MG63 (cell line): ENCODE measurements around the gene KCNN4. TPM values are rescaled to one million over a fixed set of nuclear protein-coding genes. Genes with fewer than 3 reads are reported as not detected.
A peak's percentile ranks its signal among the peaks of the same experiment; 100 is the strongest.
"Not testable (repeated sequence)": the region's sequence is repeated elsewhere in the genome, so short reads cannot be mapped to it uniquely, and the experiment has no call there.

Experiments used
- DNase-seq: peaks from one replicate; pipeline ENCODE4 v3.0.0-alpha.2; 2020
- H3K27me3 ChIP-seq: fragments of 250-450 bp; sonication (Bioruptor Pico); 2 replicates; pipeline ENCODE4 v1.5.1; 2020; ENCODE audit warnings: mild to moderate bottlenecking, moderate library complexity
- H3K36me3 ChIP-seq: fragments of 250-450 bp; sonication (Bioruptor Pico); 2 replicates; pipeline ENCODE4 v1.5.1; 2020; ENCODE audit warnings: mild to moderate bottlenecking, moderate library complexity
- H3K4me3 ChIP-seq: fragments of 250-450 bp; sonication (Bioruptor Pico); 2 replicates; pipeline ENCODE4 v1.5.1; 2020; ENCODE audit warnings: mild to moderate bottlenecking, moderate library complexity
- H3K9me3 ChIP-seq: fragments of 250-450 bp; sonication (Bioruptor Pico); 2 replicates; pipeline ENCODE4 v1.5.1; 2020; ENCODE audit warnings: mild to moderate bottlenecking, moderate library complexity
- total RNA-seq: library from RNA; depleted of rRNA; stranded (reverse); fragments of >200 nt; shearing (Covaris generic); gene quantifications from 2 replicates; pipeline ENCODE4 v1.2.3, GENCODE V29; 2014; ENCODE audit warnings: low replicate concordance

The KCNN4 gene
- total RNA-seq, 1 experiment from 2014 or later: 6.1 TPM

DNA sequence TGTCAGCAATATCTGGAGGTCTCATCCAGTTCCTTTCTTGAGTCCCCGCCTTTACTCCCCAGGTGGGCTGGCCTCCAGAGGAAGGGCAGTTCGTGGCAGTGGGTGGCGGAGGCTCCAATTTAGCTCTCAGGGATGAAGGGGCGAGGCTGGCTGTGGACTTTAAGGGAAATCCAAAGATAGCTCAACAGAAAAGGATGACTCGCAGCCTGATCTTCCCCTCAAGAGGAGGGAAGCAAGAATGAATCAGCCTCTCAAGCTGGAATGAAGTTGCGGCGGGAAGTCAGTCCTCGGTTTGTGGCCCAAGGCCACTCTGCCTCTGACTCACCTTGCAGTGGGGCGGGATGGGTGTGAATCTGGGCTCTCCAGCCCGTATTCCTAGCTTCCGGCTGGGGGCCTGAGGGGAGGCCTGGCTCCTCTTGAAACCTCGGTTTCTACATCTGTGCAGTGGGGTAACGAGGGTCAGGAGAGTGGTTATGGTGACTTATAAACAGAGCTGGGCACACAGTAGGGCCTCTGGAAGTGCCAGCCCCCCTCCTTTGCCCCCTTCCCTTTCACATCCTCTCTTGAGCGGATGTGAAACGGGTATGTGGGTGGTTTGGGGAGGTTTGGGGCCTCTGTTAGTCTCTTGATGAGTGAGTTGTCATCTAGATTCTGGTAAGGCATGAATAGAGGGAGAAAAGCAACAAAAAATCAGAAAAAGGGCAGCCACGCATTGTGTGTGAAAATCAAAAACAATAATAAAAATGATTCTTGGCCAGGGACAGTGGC is 15.5 kb downstream of the KCNN4 start:
- no peaks in the 10 kb centered on the region for H3K9me3 ChIP-seq
- no peak overlapping the region for H3K4me3 ChIP-seq
- H3K27me3 ChIP-seq: no peaks in the 10 kb centered on the region
- peak; percentile 99 for DNase-seq
- no peaks in the 10 kb centered on the region for H3K36me3 ChIP-seq

DNA sequence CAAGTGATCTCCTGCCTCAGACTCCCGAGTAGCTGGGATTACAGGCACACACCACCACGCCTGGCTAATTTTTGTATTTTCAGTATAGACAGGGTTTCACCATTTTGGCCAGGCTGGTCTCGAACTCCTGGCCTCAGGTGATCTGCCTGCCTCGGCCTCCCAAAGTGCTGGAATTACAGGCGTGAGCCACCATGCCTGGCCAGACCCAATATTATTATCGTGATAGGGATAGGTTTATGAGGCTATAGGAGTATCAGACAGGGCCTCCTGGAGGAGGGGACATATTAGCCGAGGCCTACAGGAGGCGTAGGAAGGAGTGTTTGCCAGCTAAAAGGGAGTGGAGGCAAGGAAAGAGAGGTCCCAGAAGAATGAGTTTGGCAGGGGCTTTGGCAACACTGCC is 16.1 kb downstream of the KCNN4 start:
- H3K9me3 ChIP-seq, DNase-seq, H3K4me3 ChIP-seq, H3K27me3 ChIP-seq, H3K36me3 ChIP-seq: not testable (repeated sequence)

DNA sequence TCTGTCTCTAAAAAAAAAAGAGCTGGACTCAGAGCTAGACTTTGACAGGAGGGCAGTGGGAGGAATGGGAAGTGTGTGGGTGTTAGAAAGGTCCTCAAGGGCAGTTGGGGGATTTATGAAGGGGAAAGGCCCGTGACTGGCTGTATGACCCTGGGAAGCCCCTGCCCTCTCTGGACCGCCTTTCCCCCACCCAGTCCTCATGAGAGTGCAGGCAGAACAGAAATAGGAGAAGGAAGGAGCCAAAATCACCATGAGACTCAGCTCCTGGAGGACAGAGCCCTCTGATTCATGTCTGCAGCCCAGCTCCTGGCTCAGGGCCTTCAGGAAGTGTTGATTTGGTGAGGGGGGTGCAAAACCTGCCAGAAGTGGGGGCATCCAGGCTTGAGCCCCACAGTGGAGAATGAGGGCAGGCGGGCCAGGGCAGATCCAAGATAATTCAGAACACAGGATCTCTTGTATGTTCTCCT is 17.3 kb downstream of the KCNN4 start:
- no peaks in the 10 kb centered on the region for H3K27me3 ChIP-seq
- H3K36me3 ChIP-seq: no peaks in the 10 kb centered on the region
- H3K4me3 ChIP-seq: no peak overlapping the region
- H3K9me3 ChIP-seq: no peaks in the 10 kb centered on the region
- DNase-seq: peak; percentile 90

GRCh38 chr19:43762814-43763213 is 18.0 kb downstream of the KCNN4 start:
- no peak for DNase-seq
- H3K27me3 ChIP-seq: no peaks in the 10 kb centered on the region
- no peak overlapping the region for H3K4me3 ChIP-seq
- no peaks in the 10 kb centered on the region for H3K36me3 ChIP-seq
- no peaks in the 10 kb centered on the region for H3K9me3 ChIP-seq

- no peaks in the 10 kb centered on the region for H3K9me3 ChIP-seq
- no peaks in the 10 kb centered on the region; the same call in 1 of the 2 replicates for H3K36me3 ChIP-seq
- no peak for DNase-seq
- H3K27me3 ChIP-seq: no peaks in the 10 kb centered on the region
- H3K4me3 ChIP-seq: no peak overlapping the region
These were observed 19.8 kb downstream of the KCNN4 start for GRCh38 chr19:43760941-43761340.

GRCh38 chr19:43759515-43759914 is 21.3 kb downstream of the KCNN4 start:
- peak; percentile 91 for DNase-seq
- H3K9me3 ChIP-seq: no peaks in the 10 kb centered on the region
- no peak overlapping the region for H3K4me3 ChIP-seq
- no peaks in the 10 kb centered on the region for H3K27me3 ChIP-seq
- no peaks in the 10 kb centered on the region; the same call in 1 of the 2 replicates for H3K36me3 ChIP-seq

- no peaks in the 10 kb centered on the region for H3K27me3 ChIP-seq
- DNase-seq: peak; percentile 10
- peaks cover 19% of the 10 kb centered on the region for H3K36me3 ChIP-seq
- H3K4me3 ChIP-seq: peak overlapping the region; percentile 88
- H3K9me3 ChIP-seq: no peaks in the 10 kb centered on the region
These were observed 25.4 kb downstream of the KCNN4 start for GRCh38 chr19:43755256-43755801.

- Histone ChIP-seq H3K9me3 (no peaks in the 10 kb centered on the region), H3K27me3 (no peaks in the 10 kb centered on the region), H3K36me3 (peaks cover 26% of the 10 kb centered on the region), H3K4me3 (peak within 1 kb of the TSS; percentile 88)
- peak; percentile 99 for DNase-seq
These were observed 26.1 kb downstream of the KCNN4 start, which contains the start of gene SMG9 for GRCh38 chr19:43754503-43755255. TSS of gene SMG9 (minus strand) at chr19:43754962. CDS start at chr19:43750741, 4,221 bp downstream.

DNA sequence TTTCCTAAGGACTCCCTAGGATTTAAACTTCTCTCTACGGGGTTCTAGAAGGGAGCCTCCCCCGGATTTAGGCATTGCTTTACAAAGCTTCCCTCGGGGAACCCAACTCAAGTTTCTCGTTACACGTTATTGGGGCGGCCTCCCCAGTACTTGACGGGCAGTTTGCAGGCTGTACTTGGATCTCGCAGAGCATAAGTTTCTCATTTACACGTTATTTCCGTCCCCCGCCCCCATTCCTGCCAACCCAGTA is 26.6 kb downstream of the KCNN4 start:
- Histone ChIP-seq H3K36me3 (peaks cover 31% of the 10 kb centered on the region), H3K27me3 (no peaks in the 10 kb centered on the region), H3K4me3 (peak overlapping the region; percentile 88), H3K9me3 (no peaks in the 10 kb centered on the region)
- DNase-seq: no peak

DNA sequence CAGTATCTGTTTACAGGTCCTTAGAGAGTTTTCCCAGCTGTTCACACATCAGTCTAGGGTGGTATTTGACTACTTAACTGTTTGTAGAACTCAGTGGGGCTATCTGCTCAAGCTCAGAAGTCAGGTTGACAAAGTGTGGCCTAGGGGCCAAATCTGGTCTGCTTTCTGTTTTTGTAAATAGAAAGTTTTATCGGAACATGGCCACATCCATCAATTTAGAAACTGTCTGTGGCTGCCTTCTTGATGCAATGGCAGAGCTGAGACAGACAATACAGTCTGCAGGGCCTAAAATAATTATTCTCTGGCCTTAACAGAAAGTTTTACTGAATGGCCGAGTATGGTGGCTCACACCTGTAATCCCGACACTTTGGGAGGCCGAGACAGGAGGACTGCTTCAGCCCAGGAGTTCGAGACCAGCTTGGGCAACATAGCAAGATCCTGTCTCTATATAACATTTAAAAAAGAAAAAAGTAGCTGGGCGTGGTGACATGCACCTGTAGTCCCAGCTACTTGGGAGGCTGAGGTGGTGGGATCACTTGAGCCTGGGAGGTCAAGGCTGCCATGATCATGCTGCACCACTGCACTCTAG is 28.4 kb downstream of the KCNN4 start:
- Histone ChIP-seq H3K4me3 (no peak overlapping the region), H3K27me3 (no peaks in the 10 kb centered on the region), H3K36me3 (peaks cover 47% of the 10 kb centered on the region), H3K9me3 (no peaks in the 10 kb centered on the region)
- DNase-seq: no peak

DNA sequence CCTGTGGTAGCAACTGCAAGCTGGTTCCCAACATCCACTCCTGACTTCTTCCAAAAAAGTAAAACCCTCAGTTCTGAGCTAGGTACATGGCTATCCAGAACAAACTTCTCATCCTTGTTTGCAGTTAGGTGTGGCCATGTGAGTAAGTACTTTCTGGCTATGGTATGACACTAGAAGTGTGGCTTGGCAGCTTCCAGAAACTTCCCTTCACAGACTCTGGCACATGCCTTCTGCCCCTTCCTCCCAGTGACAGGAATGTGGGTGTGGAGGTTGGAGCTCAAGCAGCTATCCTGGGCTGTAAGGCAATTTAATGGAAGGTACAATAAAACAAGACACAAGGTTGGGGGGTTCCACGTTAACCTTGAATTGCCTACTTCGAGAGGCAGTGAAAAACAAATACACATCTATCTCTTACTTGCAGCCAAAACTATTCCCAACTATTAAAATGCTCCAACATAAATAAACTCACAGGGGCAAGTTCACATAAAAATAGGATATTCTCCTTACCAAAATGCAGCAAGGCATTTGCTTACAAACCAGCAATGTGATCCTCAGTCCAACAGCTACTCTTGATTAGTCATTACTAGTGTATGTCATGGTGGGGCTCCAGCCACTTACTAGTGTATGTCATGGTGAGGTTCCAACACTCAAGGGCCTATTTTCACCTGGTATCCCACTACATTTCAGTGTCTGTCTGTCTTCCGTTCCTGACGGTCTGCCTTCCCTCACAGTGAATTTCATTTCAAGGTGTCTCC is 29.1 kb downstream of the KCNN4 start:
- no peak overlapping the region for H3K4me3 ChIP-seq
- no peaks in the 10 kb centered on the region for H3K27me3 ChIP-seq
- peak; percentile 74 for DNase-seq
- no peaks in the 10 kb centered on the region for H3K9me3 ChIP-seq
- H3K36me3 ChIP-seq: peaks cover 54% of the 10 kb centered on the region

DNA sequence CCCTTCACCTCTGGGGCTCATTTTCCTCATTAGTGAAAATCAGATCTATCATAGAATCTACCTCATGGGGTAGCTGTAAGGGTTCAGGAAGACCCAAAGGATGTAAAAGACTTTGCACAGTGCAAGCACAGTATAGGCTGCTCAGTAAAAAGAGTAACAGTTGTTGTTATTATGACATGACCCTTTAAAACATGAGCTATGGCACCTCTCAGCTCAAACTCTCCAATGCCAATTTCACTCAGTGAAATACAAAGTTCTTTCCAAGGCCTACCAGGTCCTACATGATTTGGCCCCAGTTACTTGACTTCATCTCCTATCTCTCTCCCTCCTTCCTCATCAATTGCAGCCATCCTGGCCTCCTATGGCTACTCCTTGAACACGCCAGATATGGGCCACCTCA is 30.9 kb downstream of the KCNN4 start:
- Histone ChIP-seq H3K36me3 (peaks cover 69% of the 10 kb centered on the region), H3K9me3 (no peaks in the 10 kb centered on the region), H3K27me3 (no peaks in the 10 kb centered on the region), H3K4me3 (no peak overlapping the region)
- no peak for DNase-seq

DNA sequence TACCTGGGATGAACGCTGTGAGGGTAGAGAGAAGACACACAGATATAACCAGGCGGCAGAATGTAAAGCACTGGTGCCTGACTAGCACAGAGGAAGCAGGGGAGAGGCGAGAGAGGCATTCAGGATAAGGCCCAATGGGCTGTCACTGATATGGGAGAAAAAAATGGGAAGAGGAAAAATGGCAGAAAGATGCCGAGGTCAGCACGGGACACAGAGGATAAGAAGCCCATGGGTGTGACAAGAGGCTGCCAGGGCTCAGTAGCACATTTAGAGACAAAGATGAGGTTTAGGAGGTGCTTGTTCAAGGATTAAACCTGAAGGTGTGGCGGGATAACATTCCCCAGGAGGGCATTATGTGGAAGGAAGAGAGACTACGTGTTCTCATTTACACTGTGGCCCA is 31.6 kb downstream of the KCNN4 start:
- Histone ChIP-seq H3K4me3 (no peak overlapping the region), H3K9me3 (no peaks in the 10 kb centered on the region), H3K36me3 (peaks cover 76% of the 10 kb centered on the region), H3K27me3 (no peaks in the 10 kb centered on the region)
- DNase-seq: no peak

- Histone ChIP-seq H3K36me3 (peaks cover 79% of the 10 kb centered on the region), H3K9me3 (no peaks in the 10 kb centered on the region), H3K27me3 (no peaks in the 10 kb centered on the region), H3K4me3 (no peak overlapping the region)
- no peak for DNase-seq
These were observed 32.1 kb downstream of the KCNN4 start for GRCh38 chr19:43748685-43749084.

DNA sequence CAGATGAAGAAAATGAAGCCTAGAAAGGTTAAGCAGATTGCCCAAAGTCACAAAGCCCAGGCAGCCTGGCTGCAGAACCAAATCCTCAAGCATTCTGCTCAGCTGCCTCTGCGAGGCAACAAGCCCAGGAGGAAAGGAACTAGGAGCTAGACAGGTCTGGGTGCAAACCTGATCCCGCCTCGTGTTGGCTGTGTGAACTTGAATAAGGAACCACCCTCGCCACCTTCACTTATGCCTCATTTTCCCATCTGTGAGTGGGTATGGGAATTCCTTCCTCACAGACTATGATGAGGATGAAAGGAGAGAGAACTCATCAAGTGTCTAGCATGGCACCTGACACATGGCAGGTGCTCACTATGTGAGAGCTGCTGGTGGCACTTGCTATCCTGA is 32.6 kb downstream of the KCNN4 start:
- Histone ChIP-seq H3K27me3 (no peaks in the 10 kb centered on the region), H3K36me3 (peaks cover 84% of the 10 kb centered on the region), H3K9me3 (no peaks in the 10 kb centered on the region), H3K4me3 (no peak overlapping the region)
- no peak for DNase-seq

- no peak overlapping the region for H3K4me3 ChIP-seq
- peaks cover 89% of the 10 kb centered on the region for H3K36me3 ChIP-seq
- H3K9me3 ChIP-seq: no peaks in the 10 kb centered on the region
- H3K27me3 ChIP-seq: no peaks in the 10 kb centered on the region
- DNase-seq: no peak
These were observed 33.1 kb downstream of the KCNN4 start for GRCh38 chr19:43747557-43748204.
